ENCODE measurements around the gene ARID1A. TPM values are rescaled to one million over a fixed set of nuclear protein-coding genes. Genes with fewer than 3 reads are reported as not detected.

Gene ARID1A
- total and polyA plus RNA-seq, 9 of the 15 experiments (the other 6 are each of a cell fraction or from before 2014, with no cell fraction given): 8.3 to 88.3 (median 22.5) TPM

DNA sequence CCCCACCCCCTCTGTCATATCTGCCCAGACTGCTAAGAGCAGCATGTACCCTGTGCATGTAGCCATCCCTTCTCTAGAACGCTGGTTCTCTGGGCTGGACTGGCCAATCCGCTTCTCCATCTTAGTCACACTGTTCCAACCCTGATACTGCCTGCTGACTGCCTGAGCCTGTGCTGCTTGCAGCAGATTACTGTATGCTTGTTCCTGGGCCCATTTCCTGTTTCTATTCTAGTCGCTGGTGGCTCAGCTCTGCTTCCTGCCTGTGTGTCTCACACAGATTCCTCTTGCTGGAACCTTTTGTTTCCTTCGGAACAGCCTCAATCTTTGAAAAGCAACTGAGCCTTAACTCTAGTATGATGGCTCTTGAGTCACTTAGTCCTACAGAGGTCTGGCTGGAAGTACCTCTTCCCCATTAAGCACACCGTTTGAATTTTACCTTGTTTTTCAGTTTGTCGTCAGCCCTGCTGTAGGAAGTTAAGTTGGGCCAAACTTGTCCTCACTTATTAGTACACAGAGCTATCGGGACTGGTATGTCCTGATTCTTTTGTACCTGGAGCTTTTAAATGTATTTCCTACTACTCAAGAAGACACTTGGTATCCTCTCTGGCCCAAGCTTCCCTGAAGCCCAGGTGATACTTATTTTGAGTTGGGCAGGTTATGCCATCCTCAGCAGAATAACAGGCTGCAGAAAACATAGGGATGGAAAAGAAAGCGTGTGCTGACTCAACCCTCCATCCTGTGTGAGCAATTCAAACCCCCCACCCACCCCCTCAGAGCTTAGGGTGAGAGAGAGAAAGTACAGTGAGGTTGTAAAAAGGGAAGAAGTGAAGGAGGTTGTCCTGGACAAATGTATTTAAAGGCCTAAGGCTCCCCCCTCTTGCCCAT is 48.5 kb downstream of the ARID1A start (continued):
- TF ChIP-seq, protein P1, sequence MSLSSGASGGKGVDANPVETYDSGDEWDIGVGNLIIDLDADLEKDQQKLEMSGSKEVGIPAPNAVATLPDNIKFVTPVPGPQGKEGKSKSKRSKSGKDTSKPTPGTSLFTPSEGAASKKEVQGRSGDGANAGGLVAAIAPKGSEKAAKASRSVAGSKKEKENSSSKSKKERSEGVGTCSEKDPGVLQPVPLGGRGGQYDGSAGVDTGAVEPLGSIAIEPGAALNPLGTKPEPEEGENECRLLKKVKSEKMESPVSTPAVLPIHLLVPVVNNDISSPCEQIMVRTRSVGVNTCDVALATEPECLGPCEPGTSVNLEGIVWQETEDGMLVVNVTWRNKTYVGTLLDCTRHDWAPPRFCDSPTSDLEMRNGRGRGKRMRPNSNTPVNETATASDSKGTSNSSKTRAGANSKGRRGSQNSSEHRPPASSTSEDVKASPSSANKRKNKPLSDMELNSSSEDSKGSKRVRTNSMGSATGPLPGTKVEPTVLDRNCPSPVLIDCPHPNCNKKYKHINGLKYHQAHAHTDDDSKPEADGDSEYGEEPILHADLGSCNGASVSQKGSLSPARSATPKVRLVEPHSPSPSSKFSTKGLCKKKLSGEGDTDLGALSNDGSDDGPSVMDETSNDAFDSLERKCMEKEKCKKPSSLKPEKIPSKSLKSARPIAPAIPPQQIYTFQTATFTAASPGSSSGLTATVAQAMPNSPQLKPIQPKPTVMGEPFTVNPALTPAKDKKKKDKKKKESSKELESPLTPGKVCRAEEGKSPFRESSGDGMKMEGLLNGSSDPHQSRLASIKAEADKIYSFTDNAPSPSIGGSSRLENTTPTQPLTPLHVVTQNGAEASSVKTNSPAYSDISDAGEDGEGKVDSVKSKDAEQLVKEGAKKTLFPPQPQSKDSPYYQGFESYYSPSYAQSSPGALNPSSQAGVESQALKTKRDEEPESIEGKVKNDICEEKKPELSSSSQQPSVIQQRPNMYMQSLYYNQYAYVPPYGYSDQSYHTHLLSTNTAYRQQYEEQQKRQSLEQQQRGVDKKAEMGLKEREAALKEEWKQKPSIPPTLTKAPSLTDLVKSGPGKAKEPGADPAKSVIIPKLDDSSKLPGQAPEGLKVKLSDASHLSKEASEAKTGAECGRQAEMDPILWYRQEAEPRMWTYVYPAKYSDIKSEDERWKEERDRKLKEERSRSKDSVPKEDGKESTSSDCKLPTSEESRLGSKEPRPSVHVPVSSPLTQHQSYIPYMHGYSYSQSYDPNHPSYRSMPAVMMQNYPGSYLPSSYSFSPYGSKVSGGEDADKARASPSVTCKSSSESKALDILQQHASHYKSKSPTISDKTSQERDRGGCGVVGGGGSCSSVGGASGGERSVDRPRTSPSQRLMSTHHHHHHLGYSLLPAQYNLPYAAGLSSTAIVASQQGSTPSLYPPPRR (CRISPR knock-in tag; IDR thresholded peaks at IDR 0.05; ENCODE audit: borderline replicate concordance): 0 out of 2 replicates have a peak, but pooled peaks have one; percentile 90
- TF ChIP-seq, protein P2, sequence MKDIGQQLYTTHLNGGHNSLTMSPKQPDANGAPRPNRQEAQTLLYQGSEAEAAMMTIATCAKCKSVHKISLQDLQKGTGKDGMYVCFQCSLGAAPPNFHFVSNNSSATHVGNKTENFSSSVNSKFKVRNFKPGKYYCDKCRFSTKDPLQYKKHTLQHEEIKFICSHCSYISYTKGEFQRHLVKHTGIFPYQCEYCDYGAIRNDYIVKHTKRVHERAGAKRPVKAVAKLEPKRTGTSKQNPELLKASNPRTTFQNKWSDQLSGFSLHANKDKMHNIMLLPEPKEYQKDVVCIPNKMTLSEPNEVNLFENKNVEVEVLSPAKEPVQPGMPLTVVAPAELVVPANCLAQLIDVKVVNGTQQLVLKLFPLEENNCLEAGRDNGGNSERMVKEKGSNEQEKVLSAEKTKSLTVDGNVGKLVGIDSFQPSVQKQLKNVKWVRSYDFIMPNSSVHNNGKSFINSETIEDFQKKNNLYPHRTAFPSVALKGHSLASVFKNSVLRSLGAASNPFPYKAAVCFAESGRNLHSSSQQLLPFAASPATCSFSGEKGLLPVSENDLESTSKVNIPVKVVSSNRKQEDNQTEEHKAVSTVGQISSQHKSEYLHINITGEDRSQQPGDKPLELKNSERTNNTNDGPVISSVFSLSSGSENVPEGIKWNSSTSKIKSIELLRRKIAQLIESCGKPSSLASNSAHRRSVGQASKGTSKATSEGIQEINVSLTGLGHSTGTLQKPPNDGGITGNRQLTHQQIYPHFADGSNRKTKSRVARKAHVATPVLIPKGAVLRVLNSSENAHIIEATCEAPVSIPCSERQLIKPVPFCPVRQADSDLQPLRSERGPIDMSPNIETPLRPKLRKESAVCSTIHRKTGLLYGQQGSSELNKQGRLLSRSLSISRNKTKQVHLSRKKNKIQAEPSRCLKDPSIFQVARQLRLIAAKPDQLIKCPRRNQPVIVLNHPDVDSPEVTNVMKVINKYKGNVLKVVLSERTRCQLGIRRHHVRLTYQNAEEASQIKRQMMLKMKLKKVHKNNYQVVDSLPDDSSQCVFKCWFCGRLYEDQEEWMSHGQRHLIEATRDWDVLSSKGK (CRISPR knock-in tag; IDR thresholded peaks at IDR 0.05): no peak
- no peak for TF ChIP-seq BCL6 (CRISPR knock-in tag; IDR thresholded peaks at IDR 0.05)
- TF ChIP-seq, protein P3, sequence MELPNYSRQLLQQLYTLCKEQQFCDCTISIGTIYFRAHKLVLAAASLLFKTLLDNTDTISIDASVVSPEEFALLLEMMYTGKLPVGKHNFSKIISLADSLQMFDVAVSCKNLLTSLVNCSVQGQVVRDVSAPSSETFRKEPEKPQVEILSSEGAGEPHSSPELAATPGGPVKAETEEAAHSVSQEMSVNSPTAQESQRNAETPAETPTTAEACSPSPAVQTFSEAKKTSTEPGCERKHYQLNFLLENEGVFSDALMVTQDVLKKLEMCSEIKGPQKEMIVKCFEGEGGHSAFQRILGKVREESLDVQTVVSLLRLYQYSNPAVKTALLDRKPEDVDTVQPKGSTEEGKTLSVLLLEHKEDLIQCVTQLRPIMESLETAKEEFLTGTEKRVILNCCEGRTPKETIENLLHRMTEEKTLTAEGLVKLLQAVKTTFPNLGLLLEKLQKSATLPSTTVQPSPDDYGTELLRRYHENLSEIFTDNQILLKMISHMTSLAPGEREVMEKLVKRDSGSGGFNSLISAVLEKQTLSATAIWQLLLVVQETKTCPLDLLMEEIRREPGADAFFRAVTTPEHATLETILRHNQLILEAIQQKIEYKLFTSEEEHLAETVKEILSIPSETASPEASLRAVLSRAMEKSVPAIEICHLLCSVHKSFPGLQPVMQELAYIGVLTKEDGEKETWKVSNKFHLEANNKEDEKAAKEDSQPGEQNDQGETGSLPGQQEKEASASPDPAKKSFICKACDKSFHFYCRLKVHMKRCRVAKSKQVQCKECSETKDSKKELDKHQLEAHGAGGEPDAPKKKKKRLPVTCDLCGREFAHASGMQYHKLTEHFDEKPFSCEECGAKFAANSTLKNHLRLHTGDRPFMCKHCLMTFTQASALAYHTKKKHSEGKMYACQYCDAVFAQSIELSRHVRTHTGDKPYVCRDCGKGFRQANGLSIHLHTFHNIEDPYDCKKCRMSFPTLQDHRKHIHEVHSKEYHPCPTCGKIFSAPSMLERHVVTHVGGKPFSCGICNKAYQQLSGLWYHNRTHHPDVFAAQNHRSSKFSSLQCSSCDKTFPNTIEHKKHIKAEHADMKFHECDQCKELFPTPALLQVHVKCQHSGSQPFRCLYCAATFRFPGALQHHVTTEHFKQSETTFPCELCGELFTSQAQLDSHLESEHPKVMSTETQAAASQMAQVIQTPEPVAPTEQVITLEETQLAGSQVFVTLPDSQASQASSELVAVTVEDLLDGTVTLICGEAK (IDR thresholded peaks at IDR 0.05): peak; percentile 84
- TF ChIP-seq, protein P3 (CRISPR knock-in tag; IDR thresholded peaks at IDR 0.05): no peak
- TF ChIP-seq CBX3 (IDR thresholded peaks at IDR 0.05; ENCODE audit: borderline replicate concordance in 1 of 2, low read length in 2 of 2): peak in 1 of 2 experiments; percentile 99; a peak in 2 of 3 replicates
- TF ChIP-seq MTA1 (IDR thresholded peaks at IDR 0.05; ENCODE audit: borderline replicate concordance): peak; percentile 47

All from K562 (cell line).